Measurements from ENCODE around the gene DNAH10.
"Not testable (repeated sequence)": the region's sequence is repeated elsewhere in the genome, so short reads cannot be mapped to it uniquely, and the experiment has no call there.

DNAH10 gene

GRCh38 chr12:123900871-123901376 lies 138.8 kb downstream of the DNAH10 start:
- intact Hi-C loops (cut with DNase I), result no loop called here
- no peak for DNase-seq

GRCh38 chr12:123902821-123903220 lies 140.7 kb downstream of the DNAH10 start:
- DNase-seq, result no peak
- intact Hi-C loops (cut with DNase I), result no loop called here

GRCh38 chr12:123903301-123904065 lies 141.4 kb downstream of the DNAH10 start:
- peak in 1 of 10 donors; percentile 58 for DNase-seq
- intact Hi-C loops (cut with DNase I), result no loop called here

- intact Hi-C loops (cut with DNase I), result loop anchor here (1.0 kb wide), 1 partner anchor 79 kb away; no protein-coding TSS in a partner anchor
- peak in 6 of 10 donors; percentile 34 to 84 (median 62) for DNase-seq
These were observed 143.3 kb downstream of the DNAH10 start for GRCh38 chr12:123905319-123905925.

GRCh38 chr12:123906711-123907420 lies 144.8 kb downstream of the DNAH10 start:
- DNase-seq, result no peak
- intact Hi-C loops (cut with DNase I), result no loop called here

GRCh38 chr12:123907726-123908476 lies 145.8 kb downstream of the DNAH10 start:
- intact Hi-C loops (cut with DNase I), result no loop called here
- peak in 1 of 10 donors; percentile 24 for DNase-seq

- no peak for DNase-seq
- intact Hi-C loops (cut with DNase I), result no loop called here
These were observed 147.0 kb downstream of the DNAH10 start for GRCh38 chr12:123908884-123909725.

- intact Hi-C loops (cut with DNase I), result no loop called here
- no peak for DNase-seq
These were observed 148.0 kb downstream of the DNAH10 start for GRCh38 chr12:123910057-123910456.

GRCh38 chr12:123910761-123911193 lies 148.7 kb downstream of the DNAH10 start:
- DNase-seq, result no peak
- intact Hi-C loops (cut with DNase I), result no loop called here

- intact Hi-C loops (cut with DNase I); DNase-seq: not testable (repeated sequence)
These were observed 149.7 kb downstream of the DNAH10 start for GRCh38 chr12:123911672-123912409.

GRCh38 chr12:123912415-123913380 lies 150.6 kb downstream of the DNAH10 start:
- intact Hi-C loops (cut with DNase I), result no loop called here
- DNase-seq, result no peak

- intact Hi-C loops (cut with DNase I), result no loop called here
- no peak for DNase-seq
These were observed 152.7 kb downstream of the DNAH10 start for GRCh38 chr12:123914726-123915333.

- no peak for DNase-seq
- intact Hi-C loops (cut with DNase I), result no loop called here
These were observed 154.6 kb downstream of the DNAH10 start for GRCh38 chr12:123916729-123917128.

GRCh38 chr12:123917337-123917850 lies 155.3 kb downstream of the DNAH10 start:
- intact Hi-C loops (cut with DNase I), result no loop called here
- DNase-seq, result no peak

GRCh38 chr12:123919980-123920360 lies 157.9 kb downstream of the DNAH10 start:
- intact Hi-C loops (cut with DNase I), result no loop called here
- DNase-seq, result no peak

- DNase-seq, result peak in 1 of 10 donors; percentile 31
- intact Hi-C loops (cut with DNase I), result no loop called here
These were observed 160.9 kb downstream of the DNAH10 start for GRCh38 chr12:123923038-123923437.

- DNase-seq, result no peak
- intact Hi-C loops (cut with DNase I), result no loop called here
These were observed 161.8 kb downstream of the DNAH10 start for GRCh38 chr12:123923927-123924326.
